BLaER1 treated with 17β-estradiol and CSF1 and Interleukin-3, amounts not matched to agents 10 nM and 100 nM (cell line): ENCODE data around the gene SAMD3.
A peak's percentile ranks its signal among the peaks of the same experiment; 100 is the strongest.
"Not testable (repeated sequence)": the region's sequence is repeated elsewhere in the genome, so short reads cannot be mapped to it uniquely, and the experiment has no call there.

ENCODE experiments used
- H3K27ac ChIP-seq, 11 experiments: shearing (Covaris generic); formaldehyde crosslinking; 2 replicates each; pipeline ENCODE4 v1.8.1; 2022
- H3K27me3 ChIP-seq, 11 experiments: shearing (Covaris generic); formaldehyde crosslinking; 2 replicates each; pipeline ENCODE4 v1.8.1; 2022
- H3K36me3 ChIP-seq, 11 experiments: shearing (Covaris generic); formaldehyde crosslinking; 2 replicates each; pipeline ENCODE4 v1.8.1; 2022
- H3K4me1 ChIP-seq, 10 experiments: shearing (Covaris generic); formaldehyde crosslinking; 2 replicates each; pipeline ENCODE4 v1.8.1; 2022
- H3K4me2 ChIP-seq, 11 experiments: shearing (Covaris generic); formaldehyde crosslinking; 2 replicates each; pipeline ENCODE4 v1.8.1; 2022
- H3K4me3 ChIP-seq, 10 experiments: shearing (Covaris generic); formaldehyde crosslinking; 2 replicates each; pipeline ENCODE4 v1.8.1; 2022
- H3K9ac ChIP-seq, 11 experiments: shearing (Covaris generic); formaldehyde crosslinking; 2 replicates each; pipeline ENCODE4 v1.8.1; 2022
- H3K9me3 ChIP-seq, 11 experiments: shearing (Covaris generic); formaldehyde crosslinking; replicated peaks in 1 of 11; 2 replicates each; pipeline ENCODE4 v1.8.1; 2022
- H4K20me1 ChIP-seq, 11 experiments: shearing (Covaris generic); formaldehyde crosslinking; 2 replicates each; pipeline ENCODE4 v1.8.1; 2022
- Cebpa-rat ChIP-seq, 11 experiments: shearing (Covaris generic); IDR thresholded peaks; 2 replicates each; pipeline ENCODE4 v1.8.1; 2022

Gene SAMD3

DNA sequence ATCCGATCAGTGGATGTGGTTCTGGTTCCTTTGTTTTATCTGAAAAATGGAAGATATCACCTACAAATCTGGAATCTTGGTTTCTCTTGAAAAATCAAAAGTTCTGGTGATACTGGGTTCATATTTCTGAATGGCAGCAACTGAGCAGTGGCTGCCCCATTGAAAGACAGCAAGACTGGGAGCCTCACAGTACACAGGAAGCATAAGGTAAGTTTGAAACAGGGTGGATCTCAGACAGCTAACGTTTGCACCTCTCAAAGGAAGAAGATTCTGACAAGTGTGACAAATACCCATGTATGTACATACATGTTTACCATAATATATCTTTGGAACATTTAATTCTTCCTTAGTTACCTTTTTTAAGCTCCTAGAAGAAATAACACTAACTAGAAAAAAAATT lies at the start of gene SAMD3:
Gene SAMD3, minus strand, starts transcription at position 177 of the 400 bp plus-strand sequence. CDS start 7,678 bp downstream, outside the sequence.
- no peak within 1 kb of the TSS for H3K9ac ChIP-seq
- TF ChIP-seq Cebpa-rat (IDR thresholded peaks at IDR 0.05) = no peak
- H3K4me2 ChIP-seq = peak within 1 kb of the TSS in 8 of 11 experiments; percentile 15 to 67 (median 37); a peak in 12 of 22 replicates
- no peaks in the 10 kb centered on the region for H3K36me3 ChIP-seq
- H3K27ac ChIP-seq = no peak within 1 kb of the TSS
- no peaks in the 10 kb centered on the region for H4K20me1 ChIP-seq
- H3K4me1 ChIP-seq = peaks cover 0 to 21% (median 8%) of the 10 kb centered on the region in 10 experiments; a peak in 14 of 20 replicates
- no peak within 1 kb of the TSS; a peak in 1 of 20 replicates for H3K4me3 ChIP-seq
- no peaks in the 10 kb centered on the region for H3K27me3 ChIP-seq
- H3K9me3 ChIP-seq = peaks cover 31 to 72% (median 53%) of the 10 kb centered on the region in 11 experiments

DNA sequence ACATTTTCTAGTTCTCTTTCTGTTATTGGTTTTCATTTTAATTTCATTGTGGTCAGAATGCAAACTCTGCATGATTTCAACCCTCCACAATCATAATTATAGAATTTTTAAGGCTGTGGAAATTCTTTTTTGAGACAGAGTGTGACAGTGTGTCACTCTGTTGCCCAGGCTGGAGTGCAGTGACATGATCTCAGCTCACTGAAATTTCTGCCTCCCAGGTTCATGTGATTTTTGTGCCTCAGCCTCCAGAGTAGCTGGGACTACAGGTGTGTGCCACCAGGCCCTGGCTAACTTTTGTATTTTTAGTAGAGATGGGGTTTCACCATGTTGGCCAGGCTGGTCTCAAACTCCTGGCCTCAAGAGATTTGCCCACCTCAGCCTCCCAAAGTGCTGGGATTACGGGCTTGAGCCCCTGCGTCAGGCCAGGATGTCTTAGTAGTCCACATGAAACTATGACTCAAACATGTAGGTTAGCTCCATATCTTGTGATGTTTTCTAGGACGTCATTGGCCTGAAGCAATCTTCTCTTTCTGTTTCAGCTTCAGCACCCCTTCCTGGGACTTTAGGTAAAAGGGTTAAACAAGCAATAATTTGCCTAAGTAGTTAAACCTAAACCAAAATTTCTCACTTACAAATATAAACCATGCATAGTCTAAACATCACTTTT lies 47.4 kb upstream of the SAMD3 start:
- Histone ChIP-seq H3K27ac (no peak overlapping the region), H3K4me3 (no peak overlapping the region), H3K36me3 (peaks cover 0 to 25% (median 0%) of the 10 kb centered on the region in 11 experiments; a peak in 6 of 22 replicates), H3K4me2 (no peak overlapping the region), H3K27me3 (no peaks in the 10 kb centered on the region), H3K4me1 (no peaks in the 10 kb centered on the region), H4K20me1 (no peaks in the 10 kb centered on the region), H3K9me3 (peaks cover 36 to 62% (median 47%) of the 10 kb centered on the region in 11 experiments), H3K9ac (no peak overlapping the region)
- no peak for TF ChIP-seq Cebpa-rat (IDR thresholded peaks at IDR 0.05)

DNA sequence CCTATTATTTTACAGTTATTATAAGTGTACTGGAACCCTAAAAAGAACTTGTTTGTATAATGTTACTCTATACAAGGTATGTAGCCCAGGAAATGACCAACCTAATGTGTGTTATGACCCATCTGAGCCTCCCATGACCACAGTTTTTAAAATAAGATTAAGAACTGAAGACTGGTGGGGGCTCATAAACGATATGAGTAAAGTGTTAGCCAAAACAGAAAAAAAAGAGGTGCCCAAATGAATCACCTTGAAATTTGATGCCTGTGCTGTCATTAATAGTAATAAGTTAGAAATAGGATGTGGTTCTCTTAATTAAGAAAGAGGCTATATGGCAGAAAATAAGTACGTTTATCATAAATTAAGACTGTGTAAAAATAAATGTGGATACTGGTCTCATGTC lies 42.8 kb upstream of the SAMD3 start:
- not testable (repeated sequence) for H3K4me3 ChIP-seq, H4K20me1 ChIP-seq, H3K27me3 ChIP-seq, H3K4me1 ChIP-seq, H3K9ac ChIP-seq, H3K27ac ChIP-seq, H3K4me2 ChIP-seq
- peaks cover 27 to 52% (median 41%) of the 10 kb centered on the region in 11 experiments for H3K9me3 ChIP-seq
- H3K36me3 ChIP-seq = peaks cover 0 to 10% (median under 1%) of the 10 kb centered on the region in 11 experiments; a peak in 4 of 22 replicates

DNA sequence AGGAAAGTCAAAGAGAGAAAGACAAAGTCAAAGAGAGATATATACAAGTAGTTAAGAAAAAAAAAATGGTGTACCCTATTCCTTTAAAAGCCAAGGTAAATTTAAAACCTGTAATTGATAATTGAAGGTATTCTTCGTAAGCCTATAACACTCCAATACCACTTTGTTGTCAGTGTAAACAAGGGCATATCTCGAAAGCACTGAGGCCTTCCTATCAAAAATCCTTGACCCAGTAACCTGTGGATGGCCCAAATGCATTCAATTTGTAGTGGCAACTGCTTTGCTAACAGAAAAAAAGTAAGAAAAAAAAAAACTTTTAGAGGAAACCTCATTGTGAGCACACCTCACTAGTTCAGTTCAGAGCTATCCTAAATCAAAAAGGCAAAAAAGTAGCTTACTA lies 39.3 kb upstream of the SAMD3 start:
- H4K20me1 ChIP-seq = no peaks in the 10 kb centered on the region
- H3K4me1 ChIP-seq = peaks cover 0 to 7% (median 0%) of the 10 kb centered on the region in 10 experiments; a peak in 1 of 20 replicates
- no peak overlapping the region; a peak in 1 of 20 replicates for H3K4me3 ChIP-seq
- TF ChIP-seq Cebpa-rat (IDR thresholded peaks at IDR 0.05) = no peak
- H3K9ac ChIP-seq = no peak overlapping the region
- H3K27ac ChIP-seq = no peak overlapping the region
- H3K27me3 ChIP-seq = no peaks in the 10 kb centered on the region
- H3K36me3 ChIP-seq = peaks cover 0 to 10% (median 3%) of the 10 kb centered on the region in 11 experiments; a peak in 4 of 22 replicates
- no peak overlapping the region for H3K4me2 ChIP-seq
- H3K9me3 ChIP-seq = peaks cover 30 to 53% (median 44%) of the 10 kb centered on the region in 11 experiments

DNA sequence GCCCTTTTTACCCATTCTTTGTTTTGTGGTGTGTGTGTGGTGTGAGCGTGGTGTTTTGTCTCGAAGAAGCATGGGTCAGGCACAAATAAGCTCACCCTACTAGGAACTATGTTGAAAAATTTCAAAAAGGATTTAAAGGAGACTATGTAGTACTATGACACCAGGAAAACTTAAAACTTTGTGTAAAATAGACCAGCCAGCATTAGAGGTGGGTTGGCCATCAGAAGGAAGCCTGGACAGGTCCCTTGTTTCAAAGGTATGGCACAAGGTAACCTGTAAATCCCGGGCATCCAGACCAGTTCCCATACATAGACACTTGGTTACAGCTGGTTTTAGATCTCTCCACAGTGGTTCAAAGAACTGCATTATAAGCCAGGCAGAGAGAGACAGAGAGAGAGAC lies 38.8 kb upstream of the SAMD3 start:
- H3K4me3 ChIP-seq, H4K20me1 ChIP-seq, H3K9ac ChIP-seq, H3K27ac ChIP-seq, H3K27me3 ChIP-seq, H3K4me2 ChIP-seq, H3K4me1 ChIP-seq: not testable (repeated sequence)
- peaks cover 25 to 53% (median 42%) of the 10 kb centered on the region in 11 experiments for H3K9me3 ChIP-seq
- peaks cover 0 to 10% (median 3%) of the 10 kb centered on the region in 11 experiments; a peak in 4 of 22 replicates for H3K36me3 ChIP-seq

- H3K4me1 ChIP-seq = peaks cover 0 to 11% (median 0%) of the 10 kb centered on the region in 10 experiments; a peak in 4 of 20 replicates
- not testable (repeated sequence) for H3K27me3 ChIP-seq, H3K27ac ChIP-seq, H4K20me1 ChIP-seq, H3K4me3 ChIP-seq, H3K9ac ChIP-seq, H3K4me2 ChIP-seq
- H3K36me3 ChIP-seq = peaks cover 0 to 10% (median 3%) of the 10 kb centered on the region in 11 experiments; a peak in 4 of 22 replicates
- peaks cover 25 to 58% (median 42%) of the 10 kb centered on the region in 11 experiments for H3K9me3 ChIP-seq
Measured at GRCh38 chr6:130260614-130261241, 38.0 kb upstream of the SAMD3 start.

DNA sequence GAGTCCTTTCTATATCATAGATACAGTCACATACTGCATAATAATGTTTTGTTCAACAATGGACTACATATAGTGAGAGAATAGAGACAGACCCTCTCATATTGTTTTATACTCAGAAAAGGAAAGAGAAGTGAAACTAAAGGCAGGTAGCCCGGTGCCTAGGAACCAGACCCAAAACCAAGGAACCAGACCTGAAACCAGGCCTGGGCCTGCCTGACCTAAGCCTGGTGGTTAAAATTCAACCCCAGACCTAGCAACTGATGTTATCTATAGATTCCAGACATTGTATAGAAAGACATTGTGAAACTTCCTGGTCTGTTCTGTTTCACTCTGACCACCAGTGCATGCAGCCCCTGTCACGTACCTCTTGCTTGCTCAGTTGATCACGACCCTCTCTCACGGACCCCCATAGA lies 37.3 kb upstream of the SAMD3 start:
- H3K4me2 ChIP-seq, H3K27ac ChIP-seq, H3K27me3 ChIP-seq, H3K9ac ChIP-seq, H4K20me1 ChIP-seq, H3K4me3 ChIP-seq: not testable (repeated sequence)
- H3K36me3 ChIP-seq = peaks cover 0 to 10% (median 3%) of the 10 kb centered on the region in 11 experiments; a peak in 4 of 22 replicates
- peaks cover 0 to 11% (median 0%) of the 10 kb centered on the region in 10 experiments; a peak in 4 of 20 replicates for H3K4me1 ChIP-seq
- peaks cover 27 to 63% (median 44%) of the 10 kb centered on the region in 11 experiments for H3K9me3 ChIP-seq

DNA sequence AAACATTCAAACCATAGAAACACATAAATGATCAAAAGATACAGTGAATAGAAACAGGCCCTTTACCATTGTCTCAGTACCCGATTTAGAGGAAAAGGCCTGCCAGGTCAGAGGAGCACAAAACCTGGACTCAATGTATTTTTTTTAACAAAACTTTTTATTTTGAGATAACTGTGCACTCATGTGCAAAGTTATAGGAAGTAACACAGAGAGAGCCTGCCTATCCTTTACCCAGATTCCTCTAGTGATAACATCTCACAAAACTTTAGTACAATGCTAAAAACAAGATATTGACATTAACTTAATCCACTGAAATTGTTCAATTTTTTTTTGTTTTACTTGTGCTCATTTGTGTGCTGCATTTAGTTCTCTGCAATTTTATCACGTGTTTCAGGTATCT lies 36.8 kb upstream of the SAMD3 start:
- H3K4me2 ChIP-seq = 0 out of 22 replicates have a peak overlapping the region, but pooled peaks of 1 of the 11 experiments have one; percentile 18
- H3K27me3 ChIP-seq = no peaks in the 10 kb centered on the region
- H3K4me3 ChIP-seq = no peak overlapping the region
- H3K27ac ChIP-seq = no peak overlapping the region
- H3K4me1 ChIP-seq = peaks cover 0 to 11% (median 0%) of the 10 kb centered on the region in 10 experiments; a peak in 4 of 20 replicates
- no peak for TF ChIP-seq Cebpa-rat (IDR thresholded peaks at IDR 0.05)
- H3K9ac ChIP-seq = no peak overlapping the region
- H3K36me3 ChIP-seq = peaks cover 0 to 10% (median 3%) of the 10 kb centered on the region in 11 experiments; a peak in 4 of 22 replicates
- no peaks in the 10 kb centered on the region for H4K20me1 ChIP-seq
- H3K9me3 ChIP-seq = peaks cover 27 to 65% (median 44%) of the 10 kb centered on the region in 11 experiments

- H3K4me2 ChIP-seq = 0 out of 22 replicates have a peak overlapping the region, but pooled peaks of 1 of the 11 experiments have one; percentile 18
- H3K36me3 ChIP-seq = peaks cover 0 to 10% (median 3%) of the 10 kb centered on the region in 11 experiments; a peak in 4 of 22 replicates
- H3K27ac ChIP-seq = no peak overlapping the region
- no peaks in the 10 kb centered on the region for H3K27me3 ChIP-seq
- no peak for TF ChIP-seq Cebpa-rat (IDR thresholded peaks at IDR 0.05)
- H3K9me3 ChIP-seq = peaks cover 27 to 64% (median 44%) of the 10 kb centered on the region in 11 experiments
- H3K4me3 ChIP-seq = no peak overlapping the region
- H3K4me1 ChIP-seq = peaks cover 0 to 11% (median 0%) of the 10 kb centered on the region in 10 experiments; a peak in 4 of 20 replicates
- H4K20me1 ChIP-seq = no peaks in the 10 kb centered on the region
- no peak overlapping the region for H3K9ac ChIP-seq
Measured at GRCh38 chr6:130259140-130259539, 36.4 kb upstream of the SAMD3 start.
